Umbilical cord (tissue), 2 donors: ENCODE data around the gene CCL25. TPM values are rescaled to one million over a fixed set of nuclear protein-coding genes. Genes with fewer than 3 reads are reported as not detected.

Source experiments
- DNase-seq: peaks from one replicate; pipeline ENCODE4 v3.0.0-alpha.2; 2015; ENCODE audit warnings: low spot score
- total RNA-seq: library from RNA; depleted of rRNA; stranded (reverse); fragments of >200 nt; gene quantifications from one replicate; pipeline ENCODE4 v1.2.3, GENCODE V29; 2014; ENCODE audit warnings: low replicate concordance; ENCODE audit not compliant: insufficient read depth

CCL25 gene
- total RNA-seq, 1 donor from 2014 or later, result not detected

- DNase-seq, result no peak
Measured at GRCh38 chr19:8109890-8110662, 57.5 kb downstream of the CCL25 start.

GRCh38 chr19:8110931-8111330 lies 58.4 kb downstream of the CCL25 start:
- DNase-seq, result no peak

- DNase-seq, result no peak
Measured at GRCh38 chr19:8111376-8111775, 58.8 kb downstream of the CCL25 start.

Other genes with a start within 250 kb of the CCL25 start
- 11.6 TPM for gene EVI5L, start 222.5 kb upstream of the CCL25 start, total RNA-seq
- gene PRR36, start 178.4 kb upstream of the CCL25 start, total RNA-seq, result 0.96 TPM
- 0.48 TPM for gene LRRC8E, start 164.2 kb upstream of the CCL25 start, total RNA-seq
- gene MAP2K7, start 148.9 kb upstream of the CCL25 start, total RNA-seq, result 9.6 TPM
- not detected for gene TGFBR3L, start 137.9 kb upstream of the CCL25 start, total RNA-seq
- 8.9 TPM for gene SNAPC2, start 132.4 kb upstream of the CCL25 start, total RNA-seq
- 6.0 TPM for gene CTXN1, start 126.6 kb upstream of the CCL25 start, total RNA-seq
- gene TIMM44, start 109.1 kb upstream of the CCL25 start, total RNA-seq, result 58.0 TPM
- 16.1 TPM for gene ELAVL1, start 47.1 kb upstream of the CCL25 start, total RNA-seq
- gene FBN3, start 96.8 kb downstream of the CCL25 start, total RNA-seq, result under 0.01 TPM
- gene CERS4, start 156.6 kb downstream of the CCL25 start, total RNA-seq, result 17.8 TPM